GM12801 (cell line): ENCODE results near the gene UCHL5.

Source experiments
- TF ChIP-seq, protein P1 (sequence below): IDR thresholded peaks from one replicate; pipeline ENCODE4 v1.5.1; 2011; ENCODE audit warnings: control low read depth; ENCODE audit not compliant: insufficient read length; ENCODE audit errors: extremely low read depth

UCHL5 gene

DNA sequence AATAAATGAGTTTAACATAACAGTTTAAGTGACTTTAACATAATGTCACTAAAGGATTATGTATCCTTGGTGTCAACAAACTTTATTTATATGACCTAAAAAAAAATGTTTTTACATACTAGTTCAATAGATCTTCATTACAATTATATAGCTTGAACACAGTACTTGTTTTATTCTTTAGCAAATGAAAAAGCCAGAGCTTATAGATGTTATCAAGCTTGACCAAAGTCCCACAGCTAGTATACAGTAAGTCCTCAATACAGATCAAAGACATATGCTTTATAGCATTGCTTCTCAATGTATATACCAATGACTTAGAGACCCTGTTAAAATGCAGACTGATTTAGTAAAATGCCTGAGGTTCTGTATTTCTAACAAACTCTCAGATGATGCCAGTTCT, 42.4 kb downstream of the UCHL5 start:
- TF ChIP-seq, protein P1, sequence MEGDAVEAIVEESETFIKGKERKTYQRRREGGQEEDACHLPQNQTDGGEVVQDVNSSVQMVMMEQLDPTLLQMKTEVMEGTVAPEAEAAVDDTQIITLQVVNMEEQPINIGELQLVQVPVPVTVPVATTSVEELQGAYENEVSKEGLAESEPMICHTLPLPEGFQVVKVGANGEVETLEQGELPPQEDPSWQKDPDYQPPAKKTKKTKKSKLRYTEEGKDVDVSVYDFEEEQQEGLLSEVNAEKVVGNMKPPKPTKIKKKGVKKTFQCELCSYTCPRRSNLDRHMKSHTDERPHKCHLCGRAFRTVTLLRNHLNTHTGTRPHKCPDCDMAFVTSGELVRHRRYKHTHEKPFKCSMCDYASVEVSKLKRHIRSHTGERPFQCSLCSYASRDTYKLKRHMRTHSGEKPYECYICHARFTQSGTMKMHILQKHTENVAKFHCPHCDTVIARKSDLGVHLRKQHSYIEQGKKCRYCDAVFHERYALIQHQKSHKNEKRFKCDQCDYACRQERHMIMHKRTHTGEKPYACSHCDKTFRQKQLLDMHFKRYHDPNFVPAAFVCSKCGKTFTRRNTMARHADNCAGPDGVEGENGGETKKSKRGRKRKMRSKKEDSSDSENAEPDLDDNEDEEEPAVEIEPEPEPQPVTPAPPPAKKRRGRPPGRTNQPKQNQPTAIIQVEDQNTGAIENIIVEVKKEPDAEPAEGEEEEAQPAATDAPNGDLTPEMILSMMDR, result no peak

DNA sequence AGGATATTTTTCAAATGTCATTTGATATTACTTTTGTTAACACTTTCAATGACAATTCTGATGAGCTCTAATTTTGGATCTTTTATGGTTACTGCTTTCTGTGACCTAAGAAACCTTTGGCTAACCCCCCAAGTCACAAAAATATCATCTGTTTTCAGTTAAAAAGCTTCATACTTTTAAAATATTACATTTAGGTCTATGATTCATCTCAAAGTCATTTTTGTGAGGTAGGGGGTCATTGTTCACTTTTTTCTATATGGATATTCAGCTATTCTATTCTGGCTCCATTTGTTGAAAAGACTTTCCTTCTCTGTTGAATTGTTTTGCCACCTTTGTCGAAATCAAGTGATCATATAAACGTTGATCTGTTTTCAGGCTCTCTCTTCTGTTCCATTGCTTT, 44.8 kb downstream of the UCHL5 start:
- TF ChIP-seq, protein P1, result no peak

DNA sequence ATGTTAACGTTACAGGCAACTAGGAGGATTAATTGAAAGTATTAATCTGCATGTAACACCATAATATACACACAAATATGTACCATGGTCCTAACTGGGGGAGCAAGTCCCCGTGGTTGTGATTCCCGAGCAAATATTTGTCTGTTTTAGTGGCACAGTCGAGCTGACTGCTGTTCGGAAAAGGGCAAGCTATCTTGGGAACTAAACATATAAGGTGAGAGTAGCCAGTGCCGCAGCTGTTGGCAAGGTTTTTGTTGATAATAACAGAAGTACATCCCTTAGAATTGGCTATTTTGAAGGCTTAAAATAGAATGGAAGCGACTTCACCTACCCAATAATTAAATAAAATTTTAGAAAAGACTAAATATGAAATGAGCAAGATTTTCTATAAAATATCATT, 45.5 kb downstream of the UCHL5 start:
- TF ChIP-seq, protein P1, result no peak

DNA sequence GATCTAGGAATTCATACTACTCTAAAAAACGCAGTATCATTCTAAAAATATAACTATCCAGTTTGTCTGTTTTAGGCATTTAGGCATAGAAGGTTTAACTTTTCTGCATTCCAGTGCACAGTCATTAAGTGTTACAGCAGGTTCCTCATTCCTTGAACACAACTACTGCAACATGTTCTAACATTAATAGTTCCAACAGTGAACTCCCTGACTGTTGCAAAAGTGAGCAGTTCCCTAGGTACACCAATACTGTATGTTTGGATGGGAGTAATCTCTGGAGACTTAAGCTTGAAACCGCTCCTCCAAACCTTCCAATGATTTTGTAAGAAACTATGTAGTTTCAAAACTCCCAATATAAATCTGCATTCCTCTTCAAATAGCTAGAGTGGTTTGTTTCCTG, 46.2 kb downstream of the UCHL5 start:
- TF ChIP-seq, protein P1, result no peak

DNA sequence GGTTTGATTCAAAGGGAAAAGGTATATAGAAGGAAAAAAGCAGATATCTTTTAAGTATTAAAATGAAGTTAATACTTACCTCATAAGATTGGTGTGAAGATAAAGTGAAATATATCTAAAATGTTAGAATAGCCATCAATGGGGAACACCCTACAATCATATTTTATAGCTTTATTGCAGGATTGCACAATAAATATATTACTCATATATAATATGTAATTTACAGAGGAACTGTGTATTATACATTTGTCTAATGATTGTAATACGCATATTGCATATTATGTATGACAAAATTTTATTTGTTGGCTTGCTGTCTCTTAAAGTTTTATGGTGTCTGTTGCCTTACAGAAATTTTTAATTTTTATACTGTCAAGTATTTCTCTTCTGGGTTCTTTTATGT, 47.8 kb downstream of the UCHL5 start:
- TF ChIP-seq, protein P1, result no peak

DNA sequence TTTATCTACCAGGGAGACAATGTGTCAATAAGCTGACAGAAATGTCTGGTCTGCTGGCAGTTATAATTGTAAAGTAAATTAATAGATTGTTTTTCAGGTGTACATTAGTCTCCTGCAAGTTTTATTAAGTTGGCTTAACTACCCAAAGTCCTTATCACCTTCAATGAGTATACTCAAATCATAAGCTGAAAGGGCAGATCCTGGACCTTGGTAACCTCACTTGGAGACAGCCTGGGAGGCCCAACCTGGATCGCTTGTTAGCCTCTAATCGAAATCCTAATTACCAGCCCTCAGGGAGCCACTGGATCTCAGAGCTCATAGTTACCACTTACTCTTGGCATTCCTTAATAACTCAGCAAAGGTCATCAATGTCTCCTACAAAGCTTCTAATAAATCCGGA, 49.7 kb downstream of the UCHL5 start:
- TF ChIP-seq, protein P1, result no peak

DNA sequence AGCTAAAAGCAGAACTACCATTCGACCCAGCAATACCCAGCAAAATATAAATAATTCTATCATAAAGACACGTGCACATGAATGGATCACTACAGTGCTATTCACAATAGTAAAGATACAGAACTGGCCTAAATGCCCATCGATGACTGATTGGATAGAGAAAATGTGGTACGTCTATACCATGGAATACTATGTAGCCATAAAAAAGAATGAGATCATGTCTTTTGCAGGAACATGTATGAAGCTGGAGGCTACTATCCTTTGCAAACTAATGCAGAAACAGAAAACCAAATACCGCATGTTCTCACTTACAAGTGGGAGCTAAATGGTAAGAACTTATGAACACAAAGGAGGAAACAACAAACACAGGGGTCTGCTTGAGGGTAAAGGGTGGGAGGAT, 53.4 kb downstream of the UCHL5 start:
- TF ChIP-seq, protein P1, result no peak

DNA sequence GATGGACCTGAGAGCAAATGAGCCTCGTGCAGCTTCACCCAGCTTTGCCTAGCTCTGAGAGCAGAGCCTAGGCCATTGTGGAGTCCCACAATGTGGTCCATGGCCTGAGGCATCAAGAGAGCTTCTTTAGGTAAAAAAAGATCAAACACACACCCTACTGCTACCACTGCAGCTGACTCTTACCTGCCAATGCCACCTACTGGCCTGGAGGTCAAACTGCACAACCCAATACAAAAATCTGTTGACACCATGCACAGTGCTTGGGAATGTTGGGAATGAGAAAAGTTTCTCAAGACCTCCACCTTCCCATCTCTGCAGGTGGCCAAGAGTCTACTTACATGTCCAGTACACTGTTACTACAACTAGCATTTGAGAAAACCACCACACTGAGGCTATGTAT, 60.6 kb downstream of the UCHL5 start:
- TF ChIP-seq, protein P1, result no peak
